SK-N-SH (cell line): ENCODE measurements around the gene ZFC3H1. TPM values are rescaled to one million over a fixed set of nuclear protein-coding genes. Genes with fewer than 3 reads are reported as not detected.

Source experiments
- CTCF ChIA-PET: fragments of 300-600, 350-600 bp; formaldehyde crosslinking; extraction: SDS; loops from one replicate; lab custom pipeline; 2021; lab: Yijun Ruan, JAX
- POLR2A ChIA-PET: fragments of 350-600 bp; sonication (Branson Sonifier 250); formaldehyde crosslinking; extraction: SDS; loops from one replicate; lab custom pipeline; 2020; ENCODE audit warnings: antibody characterized with exemption, inconsistent platforms; lab: Yijun Ruan, JAX
- DNase-seq: peaks from one replicate; pipeline ENCODE4 v3.0.0; 2012
- H2AFZ ChIP-seq: fragments of 200-600 bp; sonication (generic); 2 replicates; pipeline ENCODE4 v1.8.1; 2016; ENCODE audit warnings: antibody characterized with exemption, mild to moderate bottlenecking, low read depth
- H3F3A ChIP-seq: fragments of 200-600 bp; sonication (generic); replicated peaks from 2 replicates; pipeline ENCODE3; 2016; ENCODE audit warnings: antibody characterized with exemption, mild to moderate bottlenecking; ENCODE audit not compliant: insufficient read depth
- H3K27ac ChIP-seq, 2 experiments: fragments of 200-500 bp in 1 of 2; fragments of 200-600 bp in 1 of 2; sonication (Bioruptor generic) in 1 of 2; sonication (generic), shearing (Covaris generic) in 1 of 2; 2 replicates each; pipeline versions ENCODE4 v1.5.1 to v1.6.1; 2014 to 2016; ENCODE audit warnings: low read depth in 2 of 2, inconsistent platforms in 1 of 2, low read length in 1 of 2, mild to moderate bottlenecking in 1 of 2, mixed read lengths in 1 of 2
- H3K27me3 ChIP-seq: fragments of 200-600 bp; sonication (generic), shearing (Covaris generic); 2 replicates; pipeline ENCODE4 v1.6.1; 2016; ENCODE audit warnings: mixed run types; ENCODE audit not compliant: insufficient read depth
- H3K36me3 ChIP-seq, 2 experiments: fragments of 200-500 bp in 1 of 2; fragments of 200-600 bp in 1 of 2; sonication (Bioruptor generic) in 1 of 2; sonication (generic) in 1 of 2; replicated peaks in 1 of 2; 2 replicates each; pipeline versions ENCODE3 to v1.5.1; 2014 to 2016; ENCODE audit warnings: low read length in 1 of 2, mild to moderate bottlenecking in 1 of 2; ENCODE audit not compliant: insufficient read depth in 2 of 2, control insufficient read depth in 1 of 2
- H3K4me1 ChIP-seq, 2 experiments: fragments of 200-500 bp in 1 of 2; fragments of 200-600 bp in 1 of 2; sonication (Bioruptor generic) in 1 of 2; sonication (generic), shearing (Covaris generic) in 1 of 2; 2 replicates each; pipeline versions ENCODE4 v1.5.1 to v1.6.1; 2014 to 2016; ENCODE audit warnings: low read depth in 1 of 2, low read length in 1 of 2, mixed run types in 1 of 2; ENCODE audit not compliant: insufficient read depth in 2 of 2, control insufficient read depth in 1 of 2
- H3K4me2 ChIP-seq: fragments of 200-600 bp; sonication (generic), shearing (Covaris generic); 2 replicates; pipeline ENCODE4 v1.6.1; 2017; ENCODE audit warnings: mixed run types
- H3K4me3 ChIP-seq, 2 experiments: fragments of 200-500 bp in 1 of 2; fragments of 200-600 bp in 1 of 2; sonication (Bioruptor generic) in 1 of 2; sonication (generic), shearing (Covaris generic) in 1 of 2; 2 replicates each; pipeline versions ENCODE4 v1.5.1 to v1.8.1; 2014 to 2016; ENCODE audit warnings: low read depth in 2 of 2, inconsistent platforms in 1 of 2, low read length in 1 of 2, mild to moderate bottlenecking in 1 of 2, mixed read lengths in 1 of 2, moderate library complexity in 1 of 2
- H3K79me2 ChIP-seq: fragments of 200-600 bp; sonication (generic); 2 replicates; pipeline ENCODE4 v1.8.1; 2017; ENCODE audit warnings: mild to moderate bottlenecking; ENCODE audit not compliant: insufficient read depth
- H3K9ac ChIP-seq: fragments of 200-600 bp; sonication (generic); 2 replicates; pipeline ENCODE4 v1.6.1; 2017; ENCODE audit warnings: mixed run types
- H3K9me2 ChIP-seq: fragments of 200-600 bp; sonication (generic); 2 replicates; pipeline ENCODE4 v1.6.1; 2017; ENCODE audit warnings: mixed run types
- H3K9me3 ChIP-seq: fragments of 200-600 bp; sonication (generic); 2 replicates; pipeline ENCODE4 v1.6.1; 2017; ENCODE audit warnings: mixed run types, mild to moderate bottlenecking, moderate library complexity
- H4K20me1 ChIP-seq: fragments of 200-600 bp; sonication (generic); 2 replicates; pipeline ENCODE4 v1.6.1; 2017; ENCODE audit warnings: mild to moderate bottlenecking, mixed run types; ENCODE audit not compliant: insufficient read depth
- CHD2 ChIP-seq: fragments of 150-350 bp; IDR thresholded peaks from 2 replicates; pipeline ENCODE4 v1.6.1; 2018; ENCODE audit warnings: low read length; ENCODE audit not compliant: partially characterized antibody
- ELF1 ChIP-seq: IDR thresholded peaks from 2 replicates; pipeline ENCODE4 v1.4.0; 2012
- EP300 ChIP-seq, 2 experiments: IDR thresholded peaks; 2 replicates each; pipeline versions ENCODE4 v1.4.0 to v1.6.1; 2012; ENCODE audit warnings: borderline replicate concordance in 1 of 2, low read depth in 1 of 2, low read length in 1 of 2
- FOSL2 ChIP-seq: IDR thresholded peaks from 2 replicates; pipeline ENCODE4 v1.4.0; 2012; ENCODE audit warnings: low read depth, mild to moderate bottlenecking, moderate library complexity, borderline replicate concordance
- GABPA ChIP-seq: IDR thresholded peaks from 2 replicates; pipeline ENCODE4 v1.4.0; 2012; ENCODE audit warnings: low read depth, mild to moderate bottlenecking
- GATA2 ChIP-seq: sonication (generic); formaldehyde crosslinking; IDR thresholded peaks from 2 replicates; pipeline ENCODE4 v1.5.0; 2020; ENCODE audit warnings: mild to moderate bottlenecking, missing genetic modification reagents
- MEF2A ChIP-seq: IDR thresholded peaks from 2 replicates; pipeline ENCODE4 v1.4.0; 2012; ENCODE audit warnings: low read depth, borderline replicate concordance
- MXI1 ChIP-seq: IDR thresholded peaks from 2 replicates; pipeline ENCODE4 v1.6.1; 2012; ENCODE audit warnings: mild to moderate bottlenecking, low read depth, low read length, improper control_type of control experiment
- POLR2AphosphoS5 ChIP-seq: IDR thresholded peaks from 2 replicates; pipeline ENCODE4 v1.6.1; 2012; ENCODE audit warnings: low read depth, low read length
- RCOR1 ChIP-seq: fragments of 150-350 bp; IDR thresholded peaks from 2 replicates; pipeline ENCODE4 v1.6.1; 2017; ENCODE audit warnings: antibody characterized with exemption, low read length
- SIN3A ChIP-seq: IDR thresholded peaks from 2 replicates; pipeline ENCODE4 v1.6.1; 2012; ENCODE audit warnings: low read depth, mild to moderate bottlenecking, low read length, moderate library complexity, borderline replicate concordance
- SMC3 ChIP-seq: IDR thresholded peaks from 2 replicates; pipeline ENCODE4 v1.6.1; 2012; ENCODE audit warnings: low read depth, low read length, improper control_type of control experiment
- TAF1 ChIP-seq: IDR thresholded peaks from 2 replicates; pipeline ENCODE4 v1.6.1; 2012; ENCODE audit warnings: low read depth, mild to moderate bottlenecking, low read length, moderate library complexity, borderline replicate concordance
- TCF12 ChIP-seq: IDR thresholded peaks from 2 replicates; pipeline ENCODE4 v1.4.0; 2012
- YY1 ChIP-seq: IDR thresholded peaks from 2 replicates; pipeline ENCODE4 v1.4.0; 2012; ENCODE audit warnings: low read depth, mild to moderate bottlenecking
- WGBS: methylation state at CpG from one replicate; pipeline ENCODE4 v1.1.6; 2017; ENCODE audit warnings: low lambda C conversion rate; 5-methylcytosine and 5-hydroxymethylcytosine counted together
- polyA plus RNA-seq, 3 experiments: library from polyadenylated mRNA; depleted of rRNA; stranded (reverse); fragments of >200 nt; gene quantifications; 2 replicates each; pipeline ENCODE4 v1.2.3, GENCODE V29; 2012
- TF ChIP-seq, protein P1 (sequence below): fragments of 150-350 bp; IDR thresholded peaks from 2 replicates; pipeline ENCODE4 v1.6.1; 2016; ENCODE audit warnings: mild to moderate bottlenecking, low read depth, low read length
- TF ChIP-seq, protein P2 (sequence below): IDR thresholded peaks from 2 replicates; pipeline ENCODE4 v1.6.1; 2012; ENCODE audit warnings: mild to moderate bottlenecking, low read depth, low read length, moderate library complexity
- TF ChIP-seq, protein P3 (sequence below): IDR thresholded peaks from 2 replicates; pipeline ENCODE4; 2012
- TF ChIP-seq, protein P4 (sequence below): IDR thresholded peaks from 2 replicates; pipeline ENCODE4 v1.4.0; 2012; ENCODE audit warnings: low read depth, borderline replicate concordance

The ZFC3H1 gene
- polyA plus RNA-seq, 1 of the 3 experiments (the other 2 are of a cell fraction) = 19.1 TPM

DNA sequence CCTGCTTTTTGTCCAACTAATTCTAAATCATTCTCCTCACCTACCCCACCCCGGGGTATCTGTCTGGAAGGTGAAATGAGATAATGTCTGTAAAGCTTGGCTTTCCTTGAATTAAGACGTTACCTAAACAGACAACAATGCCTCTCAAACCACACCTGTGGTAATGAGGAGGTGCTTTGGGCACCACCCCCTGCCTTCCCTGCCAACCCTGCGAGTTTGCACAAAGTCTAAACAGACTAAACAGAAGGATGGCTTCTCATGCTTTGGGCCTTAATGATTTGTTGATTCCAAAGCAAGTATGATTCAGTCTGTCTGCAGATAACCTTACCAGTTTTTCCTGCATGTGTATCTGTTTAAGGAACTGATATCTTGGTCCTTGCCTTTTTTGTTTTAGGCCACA lies 82.4 kb downstream of the ZFC3H1 start (continued):
- no peak for TF ChIP-seq TAF1
- TF ChIP-seq, protein P1, sequence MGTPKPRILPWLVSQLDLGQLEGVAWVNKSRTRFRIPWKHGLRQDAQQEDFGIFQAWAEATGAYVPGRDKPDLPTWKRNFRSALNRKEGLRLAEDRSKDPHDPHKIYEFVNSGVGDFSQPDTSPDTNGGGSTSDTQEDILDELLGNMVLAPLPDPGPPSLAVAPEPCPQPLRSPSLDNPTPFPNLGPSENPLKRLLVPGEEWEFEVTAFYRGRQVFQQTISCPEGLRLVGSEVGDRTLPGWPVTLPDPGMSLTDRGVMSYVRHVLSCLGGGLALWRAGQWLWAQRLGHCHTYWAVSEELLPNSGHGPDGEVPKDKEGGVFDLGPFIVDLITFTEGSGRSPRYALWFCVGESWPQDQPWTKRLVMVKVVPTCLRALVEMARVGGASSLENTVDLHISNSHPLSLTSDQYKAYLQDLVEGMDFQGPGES = no peak
- no peak for TF ChIP-seq YY1
- TF ChIP-seq FOSL2 = no peak
- TF ChIP-seq SIN3A = no peak
- no peak for TF ChIP-seq ELF1
- TF ChIP-seq MXI1 = no peak
- no peak for TF ChIP-seq MEF2A

DNA sequence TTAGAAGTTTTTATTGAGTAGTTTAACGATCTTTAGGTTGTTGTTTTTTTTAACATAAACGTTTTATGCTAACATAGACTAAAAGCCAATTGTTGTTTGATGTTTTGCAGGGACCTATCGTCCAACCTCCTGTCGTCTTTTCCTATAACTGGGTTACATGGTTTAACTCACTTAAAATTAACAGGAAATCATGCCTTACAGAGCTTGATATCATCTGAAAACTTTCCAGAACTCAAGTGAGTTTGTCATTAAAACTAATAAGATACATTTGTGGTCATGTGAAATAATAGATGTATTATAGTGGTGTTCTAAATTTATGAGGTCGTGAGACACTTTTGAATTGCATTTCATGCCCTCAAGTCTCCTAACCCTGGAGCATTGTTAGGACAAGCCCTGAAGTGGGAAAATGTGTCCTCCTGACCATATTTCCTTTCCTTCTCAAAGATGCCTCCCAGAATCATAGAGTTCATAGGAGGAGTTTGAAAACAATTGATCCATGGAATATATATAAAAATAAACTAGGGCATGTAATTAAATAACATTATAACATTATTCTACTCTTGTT lies 84.9 kb downstream of the ZFC3H1 start:
- no peaks in the 10 kb centered on the region for H3K36me3 ChIP-seq
- H3K27me3 ChIP-seq = no peaks in the 10 kb centered on the region
- H3K9ac ChIP-seq = no peak overlapping the region
- H3F3A ChIP-seq = no peaks in the 10 kb centered on the region
- H3K9me2 ChIP-seq = no peaks in the 10 kb centered on the region
- peaks cover 0 to 21% of the 10 kb centered on the region in 2 experiments; a peak in 2 of 4 replicates for H3K4me1 ChIP-seq
- TF ChIP-seq, protein P2, sequence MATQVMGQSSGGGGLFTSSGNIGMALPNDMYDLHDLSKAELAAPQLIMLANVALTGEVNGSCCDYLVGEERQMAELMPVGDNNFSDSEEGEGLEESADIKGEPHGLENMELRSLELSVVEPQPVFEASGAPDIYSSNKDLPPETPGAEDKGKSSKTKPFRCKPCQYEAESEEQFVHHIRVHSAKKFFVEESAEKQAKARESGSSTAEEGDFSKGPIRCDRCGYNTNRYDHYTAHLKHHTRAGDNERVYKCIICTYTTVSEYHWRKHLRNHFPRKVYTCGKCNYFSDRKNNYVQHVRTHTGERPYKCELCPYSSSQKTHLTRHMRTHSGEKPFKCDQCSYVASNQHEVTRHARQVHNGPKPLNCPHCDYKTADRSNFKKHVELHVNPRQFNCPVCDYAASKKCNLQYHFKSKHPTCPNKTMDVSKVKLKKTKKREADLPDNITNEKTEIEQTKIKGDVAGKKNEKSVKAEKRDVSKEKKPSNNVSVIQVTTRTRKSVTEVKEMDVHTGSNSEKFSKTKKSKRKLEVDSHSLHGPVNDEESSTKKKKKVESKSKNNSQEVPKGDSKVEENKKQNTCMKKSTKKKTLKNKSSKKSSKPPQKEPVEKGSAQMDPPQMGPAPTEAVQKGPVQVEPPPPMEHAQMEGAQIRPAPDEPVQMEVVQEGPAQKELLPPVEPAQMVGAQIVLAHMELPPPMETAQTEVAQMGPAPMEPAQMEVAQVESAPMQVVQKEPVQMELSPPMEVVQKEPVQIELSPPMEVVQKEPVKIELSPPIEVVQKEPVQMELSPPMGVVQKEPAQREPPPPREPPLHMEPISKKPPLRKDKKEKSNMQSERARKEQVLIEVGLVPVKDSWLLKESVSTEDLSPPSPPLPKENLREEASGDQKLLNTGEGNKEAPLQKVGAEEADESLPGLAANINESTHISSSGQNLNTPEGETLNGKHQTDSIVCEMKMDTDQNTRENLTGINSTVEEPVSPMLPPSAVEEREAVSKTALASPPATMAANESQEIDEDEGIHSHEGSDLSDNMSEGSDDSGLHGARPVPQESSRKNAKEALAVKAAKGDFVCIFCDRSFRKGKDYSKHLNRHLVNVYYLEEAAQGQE = no peak
- TF ChIP-seq CHD2 (no peak), POLR2AphosphoS5 (0 out of 2 replicates have a peak, but pooled peaks have one; percentile 23), TCF12 (peak; percentile 50; the same call in 1 of the 2 replicates), GATA2 (CRISPR knock-in tag) (peak; percentile 39; the same call in 1 of the 2 replicates), SMC3 (no peak), SIN3A (no peak), EP300 (IDR thresholded peaks at IDR 0.05; ENCODE audit: borderline replicate concordance in 1 of 2, low read depth in 1 of 2, low read length in 1 of 2) (peak in 1 of 2 experiments; percentile 90; a peak in 2 of 4 replicates), RCOR1 (no peak; the same call in 1 of the 2 replicates), YY1 (no peak), GABPA (no peak)
- TF ChIP-seq, protein P3, sequence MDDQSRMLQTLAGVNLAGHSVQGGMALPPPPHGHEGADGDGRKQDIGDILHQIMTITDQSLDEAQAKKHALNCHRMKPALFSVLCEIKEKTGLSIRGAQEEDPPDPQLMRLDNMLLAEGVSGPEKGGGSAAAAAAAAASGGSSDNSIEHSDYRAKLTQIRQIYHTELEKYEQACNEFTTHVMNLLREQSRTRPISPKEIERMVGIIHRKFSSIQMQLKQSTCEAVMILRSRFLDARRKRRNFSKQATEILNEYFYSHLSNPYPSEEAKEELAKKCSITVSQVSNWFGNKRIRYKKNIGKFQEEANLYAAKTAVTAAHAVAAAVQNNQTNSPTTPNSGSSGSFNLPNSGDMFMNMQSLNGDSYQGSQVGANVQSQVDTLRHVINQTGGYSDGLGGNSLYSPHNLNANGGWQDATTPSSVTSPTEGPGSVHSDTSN = peak; percentile 28; the same call in 1 of the 2 replicates
- TF ChIP-seq, protein P1 = no peak
- TF ChIP-seq, protein P4, sequence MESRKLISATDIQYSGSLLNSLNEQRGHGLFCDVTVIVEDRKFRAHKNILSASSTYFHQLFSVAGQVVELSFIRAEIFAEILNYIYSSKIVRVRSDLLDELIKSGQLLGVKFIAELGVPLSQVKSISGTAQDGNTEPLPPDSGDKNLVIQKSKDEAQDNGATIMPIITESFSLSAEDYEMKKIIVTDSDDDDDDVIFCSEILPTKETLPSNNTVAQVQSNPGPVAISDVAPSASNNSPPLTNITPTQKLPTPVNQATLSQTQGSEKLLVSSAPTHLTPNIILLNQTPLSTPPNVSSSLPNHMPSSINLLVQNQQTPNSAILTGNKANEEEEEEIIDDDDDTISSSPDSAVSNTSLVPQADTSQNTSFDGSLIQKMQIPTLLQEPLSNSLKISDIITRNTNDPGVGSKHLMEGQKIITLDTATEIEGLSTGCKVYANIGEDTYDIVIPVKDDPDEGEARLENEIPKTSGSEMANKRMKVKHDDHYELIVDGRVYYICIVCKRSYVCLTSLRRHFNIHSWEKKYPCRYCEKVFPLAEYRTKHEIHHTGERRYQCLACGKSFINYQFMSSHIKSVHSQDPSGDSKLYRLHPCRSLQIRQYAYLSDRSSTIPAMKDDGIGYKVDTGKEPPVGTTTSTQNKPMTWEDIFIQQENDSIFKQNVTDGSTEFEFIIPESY = no peak
- TF ChIP-seq, all 33 proteins: peak for 5
- Histone ChIP-seq H3K4me3 (no peak overlapping the region), H3K27ac (peak overlapping the region; percentile 12 to 88; a peak in 3 of 4 replicates), H4K20me1 (no peaks in the 10 kb centered on the region), H2AFZ (peak overlapping the region; percentile 67; the same call in 1 of the 2 replicates), H3K79me2 (no peaks in the 10 kb centered on the region), H3K4me2 (no peak overlapping the region), H3K9me3 (no peaks in the 10 kb centered on the region)
- CTCF ChIA-PET = interaction anchor here (1.0 to 1.8 kb wide), 3 partner anchors 28 to 382 kb away, joined by 4 to 6 read pairs (median 5); no protein-coding TSS in a partner anchor
- DNase-seq = peak; percentile 21
- POLR2A ChIA-PET = no interaction called here
- 11% methylated on average over 5 of the region's 5 CpGs for WGBS
